ENCODE data around the gene POU2F2.

The POU2F2 gene

GRCh38 chr19:42154471-42155323 is 22.5 kb upstream of the POU2F2 start:
- DNase-seq (ENCODE audit: low read depth in 3 of 3), result no peak

- no peak for DNase-seq (ENCODE audit: low read depth in 3 of 3)
These were observed 21.6 kb upstream of the POU2F2 start for GRCh38 chr19:42153672-42154433.

- no peak for DNase-seq (ENCODE audit: low read depth in 3 of 3)
These were observed 20.8 kb upstream of the POU2F2 start for GRCh38 chr19:42152910-42153671.

- no peak for DNase-seq (ENCODE audit: low read depth in 3 of 3)
These were observed 19.8 kb upstream of the POU2F2 start for GRCh38 chr19:42151782-42152684.

GRCh38 chr19:42150911-42151361 is 18.7 kb upstream of the POU2F2 start:
- DNase-seq (ENCODE audit: low read depth in 3 of 3), result no peak

- DNase-seq (ENCODE audit: low read depth in 3 of 3), result no peak
These were observed 18.1 kb upstream of the POU2F2 start for GRCh38 chr19:42150364-42150763.

- no peak for DNase-seq (ENCODE audit: low read depth in 3 of 3)
These were observed 17.4 kb upstream of the POU2F2 start for GRCh38 chr19:42149447-42150202.

GRCh38 chr19:42148266-42148665 is 16.0 kb upstream of the POU2F2 start:
- no peak for DNase-seq (ENCODE audit: low read depth in 3 of 3)

GRCh38 chr19:42143341-42144234 is 11.3 kb upstream of the POU2F2 start:
- no peak for DNase-seq (ENCODE audit: low read depth in 3 of 3)

GRCh38 chr19:42140125-42140754 is 8.0 kb upstream of the POU2F2 start:
- DNase-seq (ENCODE audit: low read depth in 3 of 3), result no peak

- DNase-seq (ENCODE audit: low read depth in 3 of 3), result no peak
These were observed 2.4 kb upstream of the POU2F2 start for GRCh38 chr19:42134535-42135070.

GRCh38 chr19:42132851-42133528 is 744 bp upstream of the POU2F2 start:
- DNase-seq (ENCODE audit: low read depth in 3 of 3), result peak; percentile 65 to 81 (median 78)

- no peak for DNase-seq (ENCODE audit: low read depth in 3 of 3)
These were observed 857 bp downstream of the POU2F2 start for GRCh38 chr19:42131149-42132029.

GRCh38 chr19:42130254-42130573 is 2.0 kb downstream of the POU2F2 start:
- no peak for DNase-seq (ENCODE audit: low read depth in 3 of 3)

- DNase-seq (ENCODE audit: low read depth in 3 of 3), result no peak
These were observed 2.6 kb downstream of the POU2F2 start for GRCh38 chr19:42129399-42130253.

- no peak for DNase-seq (ENCODE audit: low read depth in 3 of 3)
These were observed 5.7 kb downstream of the POU2F2 start for GRCh38 chr19:42126574-42126973.
